ENCODE results near the gene PPP1R12A. TPM values are rescaled to one million over a fixed set of nuclear protein-coding genes. Genes with fewer than 3 reads are reported as not detected.
A peak's percentile ranks its signal among the peaks of the same experiment; 100 is the strongest.
"Not testable (repeated sequence)": the region's sequence is repeated elsewhere in the genome, so short reads cannot be mapped to it uniquely, and the experiment has no call there.

Gene PPP1R12A
- polyA plus RNA-seq, 1 donor = 112 TPM

DNA sequence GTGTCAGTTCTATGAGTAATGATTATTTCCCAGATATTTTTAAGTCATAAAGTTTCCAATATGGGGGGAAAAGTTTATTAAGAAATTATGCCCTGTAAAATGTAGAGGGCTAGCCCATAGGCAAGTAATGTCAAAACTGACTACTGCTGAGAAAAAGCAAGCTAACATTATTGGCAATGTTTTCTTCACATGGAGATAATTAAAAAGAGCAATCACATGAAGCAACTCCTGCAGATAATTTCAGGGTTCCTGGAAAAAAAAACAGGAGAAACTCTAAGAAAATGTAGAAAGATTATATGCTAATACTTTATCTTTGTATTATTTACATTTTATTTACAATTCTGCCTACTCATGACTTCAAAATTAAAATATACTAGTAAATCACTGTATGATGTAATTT lies 39.8 kb downstream of the PPP1R12A start:
- DNase-seq = no peak

DNA sequence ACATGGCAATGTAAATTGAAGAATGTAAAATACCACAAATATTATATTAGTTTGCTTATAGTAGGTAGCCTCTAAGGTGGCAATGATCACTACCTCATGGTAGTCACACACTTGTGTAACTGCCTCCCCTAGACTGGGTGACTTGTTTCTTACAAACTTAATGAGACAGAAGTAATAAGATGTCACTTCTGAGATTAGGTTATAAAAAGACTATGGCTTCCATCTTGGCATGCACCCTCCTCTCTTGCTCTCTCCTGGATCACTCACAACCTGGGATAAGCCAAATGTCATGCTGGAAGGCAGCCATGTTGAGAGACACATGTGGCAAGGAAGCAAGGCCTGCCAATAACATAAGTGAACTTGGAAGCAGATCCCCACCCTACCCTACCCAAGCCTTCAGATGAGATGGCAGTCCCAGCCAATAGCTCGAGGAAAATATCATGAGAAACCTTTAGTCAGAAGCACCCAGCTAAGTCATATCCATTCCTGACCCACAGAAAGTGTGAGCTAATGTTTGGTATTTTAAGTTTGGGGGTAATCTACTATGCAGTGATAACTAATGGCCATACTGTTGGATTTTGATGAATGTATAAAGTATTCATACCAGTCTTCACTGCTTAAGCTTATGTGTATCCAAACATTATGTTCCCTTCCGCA lies 43.3 kb downstream of the PPP1R12A start:
- no peak for DNase-seq

DNA sequence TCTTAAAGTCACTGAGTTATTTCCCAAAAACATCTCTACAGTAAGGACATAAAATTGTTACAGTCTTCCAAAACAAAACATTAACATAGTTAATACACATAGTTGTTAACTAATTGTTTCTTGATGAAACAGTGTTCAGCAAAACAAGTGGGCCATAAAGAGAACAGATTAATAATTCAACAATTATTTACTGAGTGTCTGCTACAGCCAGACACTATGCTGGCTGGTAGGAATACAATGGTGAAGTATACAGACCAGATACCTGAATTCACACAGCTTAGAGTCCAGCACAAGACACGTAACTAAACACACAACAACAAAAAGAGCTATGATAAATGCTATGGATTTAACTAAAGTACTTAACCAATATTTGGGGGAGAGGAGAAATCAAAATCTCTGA lies 47.0 kb downstream of the PPP1R12A start:
- no peak for DNase-seq

DNA sequence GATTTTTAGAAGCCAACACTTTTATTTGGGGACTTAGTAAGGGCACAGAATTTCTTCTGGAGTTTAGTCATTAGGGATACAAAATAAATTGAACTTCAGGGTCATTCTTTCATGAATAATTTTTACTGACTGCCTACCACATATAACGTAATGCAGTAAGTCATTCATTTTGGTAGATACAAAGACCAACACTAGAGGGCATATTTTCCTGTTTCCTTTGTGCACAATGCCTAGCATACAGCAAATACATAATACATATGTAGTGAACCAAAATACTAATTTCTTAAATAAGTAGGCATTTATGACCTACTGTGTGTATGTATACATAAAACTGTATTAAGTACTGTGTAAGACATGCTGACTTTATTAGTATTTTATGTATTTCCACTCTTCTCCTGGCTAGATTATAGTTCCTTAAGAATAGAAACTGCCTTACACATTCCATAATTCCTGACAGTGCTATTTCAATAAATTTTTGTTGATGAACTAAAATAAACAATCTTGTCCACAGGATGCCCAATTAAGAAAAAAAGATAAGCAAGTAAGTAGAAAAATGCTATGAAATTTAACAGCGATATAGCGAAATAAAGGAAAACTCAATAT lies 47.9 kb downstream of the PPP1R12A start:
- DNase-seq = peak; percentile 34

DNA sequence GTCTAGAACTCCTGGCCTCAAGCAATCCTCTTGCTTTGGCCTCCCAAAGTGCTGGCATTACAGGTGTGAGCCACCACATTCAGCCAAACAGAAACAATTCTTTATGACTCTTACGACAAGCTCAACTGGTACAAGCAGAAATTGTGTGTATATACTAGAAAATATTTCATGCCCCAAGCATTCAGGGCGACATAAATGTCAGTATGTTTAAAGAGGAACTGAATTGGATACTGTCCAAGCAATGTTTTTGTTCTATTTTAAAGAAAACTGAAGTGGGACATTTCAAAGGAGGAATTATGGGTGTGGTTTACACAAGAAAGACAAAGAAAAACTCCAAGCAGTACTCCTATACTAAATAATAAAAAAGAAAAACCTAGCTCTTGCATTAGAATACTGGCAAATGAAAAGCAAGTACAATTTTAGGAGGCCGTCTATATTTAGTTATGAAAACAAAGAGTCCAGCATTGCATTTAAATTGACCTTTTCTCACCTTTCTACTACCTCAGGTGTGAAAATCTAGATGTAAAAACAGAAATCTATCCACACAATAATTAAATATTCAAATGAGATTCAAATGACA lies 48.9 kb downstream of the PPP1R12A start:
- no peak for DNase-seq

DNA sequence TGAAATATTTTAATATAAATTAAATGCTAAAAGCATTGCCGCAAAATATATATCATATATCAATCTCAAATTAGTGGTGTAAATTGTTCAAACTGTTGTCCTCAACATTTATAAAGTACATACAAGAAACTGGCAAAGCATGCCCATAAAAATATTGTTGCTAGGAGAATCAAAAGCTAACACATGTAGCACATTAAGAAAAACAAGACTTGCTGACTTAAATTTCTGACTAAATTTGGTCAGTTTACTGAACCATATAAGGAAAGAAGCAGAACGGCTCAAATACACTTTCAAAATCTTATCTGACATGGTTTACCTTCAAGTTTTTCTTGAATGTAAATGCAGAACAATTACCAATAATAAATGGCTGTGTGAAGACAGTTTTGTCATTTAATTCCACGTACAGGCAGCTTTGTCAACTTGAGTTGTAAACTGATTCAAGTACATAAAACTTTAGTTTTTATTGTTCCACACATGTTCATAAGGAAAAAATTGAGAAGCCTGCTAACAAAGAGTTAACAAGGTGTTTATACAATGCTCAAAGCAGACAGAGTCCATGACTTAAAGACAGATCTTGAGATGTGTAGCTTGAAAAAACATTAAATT lies 50.4 kb downstream of the PPP1R12A start:
- no peak for DNase-seq

DNA sequence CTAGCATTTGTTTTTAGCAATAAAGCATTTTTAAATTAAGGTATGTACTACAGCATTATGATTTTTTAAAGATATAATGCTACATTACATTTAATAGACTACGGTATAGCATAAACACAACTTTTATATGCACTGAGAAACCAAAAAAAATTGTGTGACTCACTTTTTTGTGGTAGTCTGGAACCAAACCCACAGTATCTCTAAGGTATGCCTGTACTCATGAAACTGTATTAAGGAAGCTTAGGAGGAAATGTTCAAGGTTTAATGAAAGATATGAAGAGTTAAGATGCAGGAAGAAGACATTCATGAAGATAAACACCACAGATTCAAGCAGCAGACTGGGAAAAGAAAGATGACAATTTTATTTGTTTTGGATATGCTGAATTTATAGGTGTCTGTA lies 51.7 kb downstream of the PPP1R12A start:
- no peak for DNase-seq

DNA sequence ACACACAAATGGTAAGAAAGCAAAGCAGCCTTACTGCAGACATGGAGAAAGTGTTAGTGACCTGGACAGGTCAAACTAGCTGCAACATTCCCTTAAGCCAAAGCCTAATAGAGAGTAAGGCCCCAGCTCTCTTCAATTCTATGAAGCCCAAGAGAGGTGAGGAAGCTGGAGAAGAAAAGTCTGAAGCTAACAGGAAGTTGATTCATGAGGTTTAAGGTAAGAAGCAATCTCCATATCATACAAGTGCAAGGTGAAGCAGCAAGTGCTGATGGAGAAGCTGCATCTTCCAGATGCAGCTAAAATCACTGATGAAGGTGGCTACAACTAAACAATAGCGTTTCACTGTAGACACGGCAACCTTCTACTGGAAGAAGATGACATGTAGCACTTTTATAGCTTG lies 53.5 kb downstream of the PPP1R12A start:
- no peak for DNase-seq

DNA sequence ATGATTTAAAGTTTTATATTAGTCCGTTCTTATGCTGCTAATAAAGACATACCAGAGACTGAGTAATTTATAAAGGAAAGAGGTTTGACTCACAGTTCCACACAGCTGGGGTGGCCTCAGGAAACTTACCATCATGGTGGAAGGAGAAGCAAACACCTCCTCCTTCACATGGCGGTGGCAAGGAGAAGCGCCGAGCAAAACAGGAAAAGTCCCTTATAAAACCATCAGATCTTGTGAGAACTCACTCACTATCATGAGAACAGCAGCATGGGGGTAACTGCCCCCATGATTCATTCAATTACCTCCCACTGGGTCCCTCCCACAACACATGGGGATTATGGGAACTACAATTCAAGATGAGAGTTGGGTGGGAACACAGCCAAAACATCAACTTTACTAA lies 56.4 kb downstream of the PPP1R12A start:
- DNase-seq = not testable (repeated sequence)

DNA sequence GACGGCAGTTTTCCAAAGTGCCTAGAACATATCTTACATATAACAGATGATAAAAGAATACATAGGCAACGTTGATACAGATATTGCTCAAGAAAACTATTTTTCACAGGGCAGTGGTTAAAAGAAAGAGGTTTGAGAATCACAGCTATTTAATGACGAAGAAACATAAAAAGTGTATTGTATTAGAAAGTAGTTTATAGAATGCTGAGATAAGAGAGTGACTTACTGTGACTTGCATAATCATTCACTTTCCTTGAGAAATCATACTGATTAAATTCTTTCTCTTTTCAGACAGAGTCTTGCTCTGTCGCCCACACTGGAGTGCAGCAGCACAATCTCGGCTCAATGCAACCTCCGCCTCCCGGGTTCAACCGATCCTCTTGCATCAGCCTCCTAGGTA lies 57.7 kb downstream of the PPP1R12A start:
- DNase-seq = no peak

DNA sequence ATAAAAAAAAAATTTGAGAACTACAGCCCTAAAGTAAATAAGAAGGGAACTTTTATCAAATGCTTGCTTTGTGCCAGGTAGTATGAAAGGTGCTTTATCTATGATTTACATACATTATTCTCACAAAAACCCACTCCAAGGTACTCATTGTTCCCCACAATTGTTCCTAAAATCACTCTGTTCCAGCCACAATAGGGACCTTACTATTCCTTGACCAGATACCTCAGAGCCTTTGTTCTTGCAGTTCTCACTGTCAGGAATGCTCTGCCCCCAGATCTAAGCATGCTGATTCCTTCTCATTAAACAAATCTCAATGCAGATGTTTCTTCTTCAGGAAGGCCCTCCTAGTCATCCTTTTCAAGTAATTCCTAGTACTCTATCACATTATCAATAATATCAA lies 60.2 kb downstream of the PPP1R12A start:
- no peak for DNase-seq

DNA sequence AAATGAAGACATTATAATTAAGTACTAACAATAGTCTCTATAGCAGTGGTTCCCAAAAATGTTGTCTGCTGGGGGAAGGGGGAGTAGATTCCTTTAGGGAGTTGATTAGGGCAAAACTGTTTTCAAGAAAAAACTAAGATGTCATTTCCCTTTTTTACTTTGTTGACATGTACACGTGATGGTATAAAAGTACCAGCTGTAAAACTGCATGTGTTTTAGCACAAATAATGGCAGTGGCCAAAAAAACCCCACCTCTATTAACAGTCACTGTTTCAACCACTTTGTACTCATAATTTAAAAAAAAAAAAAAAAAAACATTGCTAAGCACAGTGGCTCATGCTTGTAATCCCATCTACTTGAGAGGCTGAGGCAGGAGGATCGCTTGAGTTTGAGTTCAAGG lies 61.7 kb downstream of the PPP1R12A start:
- no peak for DNase-seq

DNA sequence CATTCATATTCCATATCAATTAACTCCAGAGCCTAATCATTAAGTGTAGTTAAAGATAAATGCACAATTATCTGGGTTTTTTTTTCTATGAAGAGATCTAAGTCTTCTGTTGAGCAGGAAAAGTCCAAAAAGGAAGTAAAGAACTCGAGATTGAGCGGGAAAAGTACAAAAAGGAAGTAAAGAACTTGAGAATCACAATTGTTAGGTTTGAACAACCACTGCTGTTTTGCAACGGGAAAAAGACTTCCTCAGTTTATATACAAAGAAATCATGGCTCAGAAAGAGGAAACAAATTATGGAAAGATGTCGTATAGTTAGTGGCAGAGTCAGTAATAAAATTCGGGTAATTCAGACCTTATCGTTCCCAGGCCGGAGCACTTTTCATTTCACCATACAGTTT lies 63.3 kb downstream of the PPP1R12A start:
- DNase-seq = no peak

DNA sequence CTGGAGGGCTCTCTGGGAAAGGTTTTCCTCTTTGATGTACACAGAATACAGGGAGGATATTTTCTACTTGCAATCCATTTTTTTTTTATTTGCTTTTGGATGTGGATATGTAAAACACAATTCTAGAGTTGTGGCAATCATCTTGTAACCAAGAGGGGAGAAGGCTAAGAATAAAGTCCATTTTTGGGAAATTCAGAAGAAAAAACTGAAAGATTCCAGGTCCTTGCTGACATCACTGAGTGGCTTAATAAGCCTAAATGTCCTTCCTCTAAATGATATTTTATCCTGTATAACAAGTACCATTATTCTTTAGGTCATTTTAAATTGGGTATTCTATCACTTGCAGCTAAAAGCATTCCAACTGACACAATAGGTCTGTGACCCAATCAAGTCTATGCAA lies 64.0 kb downstream of the PPP1R12A start:
- no peak for DNase-seq

DNA sequence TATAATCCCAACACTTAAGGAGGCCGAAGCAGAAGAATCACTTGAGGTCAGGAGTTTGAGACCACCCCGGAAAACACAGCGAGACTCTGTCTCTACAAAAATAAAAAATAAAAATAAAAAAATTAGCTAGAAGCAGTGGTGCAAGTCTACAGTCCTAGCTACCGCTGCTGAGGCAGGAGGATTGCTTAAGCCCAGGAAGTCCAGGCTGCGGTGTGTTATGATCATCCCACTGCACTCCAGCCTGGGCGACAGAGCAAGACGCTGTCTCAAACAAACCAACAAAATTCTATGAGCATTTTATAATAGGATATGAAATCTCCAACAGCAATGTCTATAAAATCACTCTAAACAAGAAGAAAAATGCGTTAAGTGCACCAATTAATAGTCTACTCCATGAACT lies 75.3 kb downstream of the PPP1R12A start:
- DNase-seq = no peak

DNA sequence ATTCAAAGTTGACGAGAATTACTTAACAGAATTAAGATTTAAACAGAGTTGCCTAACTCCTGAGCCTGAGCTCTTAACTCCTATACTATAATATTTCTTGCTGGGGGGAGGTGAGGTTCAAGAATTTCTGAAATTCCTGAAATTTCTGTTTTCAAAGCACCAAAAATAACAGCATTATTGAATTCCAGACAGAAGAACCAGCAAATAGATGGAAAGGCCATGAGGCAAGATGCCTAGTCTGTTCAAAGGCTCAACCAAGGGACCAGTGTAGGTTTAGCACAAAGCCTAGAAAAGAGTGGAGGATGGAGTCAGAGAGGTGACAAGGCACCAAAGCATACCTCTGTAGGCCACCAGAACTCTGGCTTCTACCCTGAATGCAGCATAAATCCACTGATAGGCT lies 76.4 kb downstream of the PPP1R12A start:
- DNase-seq = no peak

DNA sequence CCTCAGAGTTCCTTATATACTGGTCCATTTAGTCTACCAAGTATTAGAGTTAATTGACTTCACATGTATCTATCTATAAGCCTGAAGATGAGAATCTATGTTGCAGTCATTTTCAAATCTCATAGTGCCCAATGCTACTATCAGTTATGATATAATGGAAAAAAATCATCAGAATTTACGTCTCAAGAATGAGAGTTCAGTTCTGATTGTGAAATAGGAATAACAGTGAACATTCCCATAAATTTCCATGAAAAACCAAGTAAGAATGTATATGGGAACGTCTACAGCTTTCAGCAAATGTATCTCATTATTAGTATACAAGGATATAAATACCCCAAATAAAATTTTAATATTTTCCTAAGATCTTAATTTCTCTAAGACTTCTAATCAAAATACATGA lies 77.2 kb downstream of the PPP1R12A start:
- no peak for DNase-seq

DNA sequence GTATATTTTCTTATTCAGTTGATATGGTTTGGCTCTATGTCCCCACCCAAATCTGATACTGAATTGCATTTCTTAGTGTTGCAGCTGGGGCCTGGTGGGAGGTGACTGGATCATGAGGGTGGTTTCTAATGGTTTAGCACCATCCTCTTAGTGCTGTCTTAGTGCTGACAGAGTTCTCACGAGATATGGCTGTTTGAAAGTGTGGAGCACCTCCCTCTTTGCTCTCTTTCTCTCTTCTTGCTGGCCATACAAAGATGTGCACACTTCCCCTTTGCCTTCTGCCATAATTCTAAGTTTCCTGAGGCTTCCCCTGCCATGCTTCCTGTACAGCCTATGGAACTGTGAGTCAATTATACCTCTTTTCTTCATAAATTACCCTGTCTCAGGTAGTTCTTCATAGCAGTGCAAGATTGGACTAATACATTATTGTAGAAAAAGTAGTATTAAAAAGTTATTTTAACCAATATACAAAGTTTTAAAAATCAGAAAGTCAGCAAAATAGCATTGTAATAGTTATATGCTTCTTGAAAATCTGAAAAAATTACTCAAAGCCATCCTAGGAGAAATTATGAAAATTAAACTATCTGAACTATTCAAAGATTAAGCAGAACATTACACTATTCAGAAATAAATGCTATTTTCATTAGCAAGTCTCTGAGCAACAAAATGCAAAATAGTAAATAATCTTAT lies 84.1 kb downstream of the PPP1R12A start:
- DNase-seq = no peak

DNA sequence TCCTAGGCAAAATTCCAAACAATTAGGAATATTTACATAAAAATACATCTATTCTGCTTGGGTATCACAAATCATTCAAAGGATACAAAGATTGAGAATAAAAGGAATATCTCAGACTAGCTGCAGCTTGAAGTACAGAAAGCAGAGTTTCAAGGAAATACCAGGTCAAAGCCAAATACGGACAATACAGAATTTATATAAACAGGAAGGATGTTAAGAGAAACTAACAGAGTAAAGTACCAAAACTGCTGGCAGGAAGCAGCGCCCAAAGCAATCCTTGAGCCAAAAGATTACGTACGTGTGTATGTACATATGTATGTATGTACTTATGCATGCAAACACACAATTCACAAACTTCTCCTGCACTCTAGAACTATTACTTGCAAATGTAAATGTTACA lies 86.6 kb downstream of the PPP1R12A start:
- DNase-seq = peak; percentile 8

DNA sequence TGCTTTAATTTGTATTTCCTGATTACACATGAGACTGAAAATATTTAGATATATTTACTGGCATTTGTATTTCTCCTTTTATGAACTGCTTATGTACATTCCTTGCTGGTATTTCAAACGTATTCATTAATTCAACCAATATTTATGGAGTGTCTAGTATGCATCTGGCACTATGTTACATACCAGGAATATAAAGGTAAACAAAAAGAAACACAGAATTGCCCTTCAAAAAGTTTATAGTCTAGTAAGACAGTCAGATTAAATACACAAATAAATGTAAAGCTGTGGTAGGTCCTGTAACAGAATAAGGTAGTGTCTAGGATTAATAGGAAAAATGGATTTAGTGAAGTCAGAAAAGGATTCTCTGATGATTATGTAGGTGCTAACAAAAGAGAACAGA lies 87.5 kb downstream of the PPP1R12A start:
- no peak for DNase-seq

DNA sequence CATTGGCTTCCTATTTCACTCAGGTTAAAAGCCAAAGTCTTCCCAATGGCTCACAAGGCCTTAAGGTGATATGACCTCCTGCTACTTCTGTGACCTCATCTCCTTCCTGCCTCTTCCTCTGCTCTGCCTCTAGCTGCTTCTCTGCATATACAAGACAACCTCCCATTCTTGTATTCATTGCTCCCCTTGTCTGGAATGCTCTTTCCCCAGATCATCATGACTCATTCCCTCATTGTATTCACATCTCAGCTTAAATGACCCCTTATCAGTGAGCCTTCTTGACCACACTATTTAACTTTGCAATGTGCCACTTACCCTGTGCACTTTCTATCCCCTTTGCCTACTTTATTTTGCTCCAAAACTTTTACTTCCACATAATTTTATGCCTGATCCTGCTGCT lies 90.2 kb downstream of the PPP1R12A start:
- no peak for DNase-seq

DNA sequence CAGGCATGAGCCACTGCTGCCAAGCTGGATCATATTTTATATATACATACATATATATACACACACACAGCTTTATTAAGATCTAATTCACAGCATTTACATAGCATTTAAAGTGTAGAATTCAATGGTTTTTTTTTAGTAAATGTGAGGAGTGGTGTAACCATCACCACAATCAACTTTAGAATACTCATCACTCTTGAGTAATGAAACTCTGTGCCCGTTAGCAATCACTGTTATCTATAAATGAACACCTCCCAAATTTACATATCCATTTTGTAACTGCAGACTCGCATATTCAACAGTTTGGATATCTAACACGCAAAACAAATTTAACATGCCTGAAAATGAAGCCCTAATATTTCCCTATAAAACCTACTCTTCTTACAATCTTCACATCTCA lies 90.9 kb downstream of the PPP1R12A start:
- no peak for DNase-seq

DNA sequence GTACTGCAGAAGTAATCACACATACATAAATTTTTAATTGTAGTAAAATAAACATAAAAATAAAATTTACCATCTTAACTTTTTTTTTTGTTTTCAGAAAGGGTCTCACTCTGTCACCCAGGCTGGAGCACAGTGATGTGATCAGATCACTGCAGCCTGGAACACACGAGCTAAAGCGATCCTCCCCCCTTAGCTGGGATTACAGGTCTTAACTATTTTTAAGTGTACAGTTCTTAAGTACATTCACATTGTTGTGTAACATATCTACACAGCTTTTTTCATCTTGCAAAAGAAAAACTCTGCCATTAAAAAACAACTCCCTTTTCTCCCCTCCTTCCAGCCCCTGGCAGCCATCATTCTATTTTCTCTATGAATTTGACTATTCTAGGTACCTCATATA lies 92.3 kb downstream of the PPP1R12A start:
- no peak for DNase-seq
